B cell (primary cell): Measurements from ENCODE around the gene AHRR. TPM values are rescaled to one million over a fixed set of nuclear protein-coding genes. Genes with fewer than 3 reads are reported as not detected.

Experiments
- ATAC-seq: fragments of 200-7000 bp; cut with Tn5 transposase; one replicate; pipeline ENCODE4 v1.10.0; 2021; ENCODE audit warnings: low read depth, mild to moderate bottlenecking, moderate number of reproducible peaks, moderate library complexity
- CTCF ChIA-PET: fragments of 350-600 bp; sonication (Branson Sonifier 250); formaldehyde crosslinking; loops from one replicate; lab custom pipeline; 2021; ENCODE audit warnings: antibody characterized with exemption, inconsistent platforms; lab: Charles Lee
- POLR2A ChIA-PET: fragments of 350-600 bp; sonication (Branson Sonifier 250); formaldehyde crosslinking; loops from one replicate; lab custom pipeline; 2021; ENCODE audit warnings: antibody characterized with exemption; lab: Charles Lee
- DNase-seq: peaks from one replicate; pipeline ENCODE4 v3.0.0; 2013
- H2AFZ ChIP-seq: 2 replicates; pipeline ENCODE4 v1.6.1; 2012; ENCODE audit warnings: mild to moderate bottlenecking, low read depth, low read length; ENCODE audit not compliant: insufficient read depth, poor library complexity, severe bottlenecking
- H3K27ac ChIP-seq, 2 donors: 1 replicate in 1 of 2; 2 replicates in 1 of 2; pipeline ENCODE4 v1.5.1; 2012 to 2013; ENCODE audit warnings: low read length in 2 of 2, mild to moderate bottlenecking in 2 of 2, moderate library complexity in 1 of 2
- H3K27me3 ChIP-seq, 4 experiments: fragments of 200-600 bp in 1 of 4; sonication (generic) in 1 of 4; replicated peaks in 1 of 4; 1 replicate in 2 of 4; 2 replicates in 2 of 4; pipeline versions ENCODE4 v1.6.1 to v1.7.0; 2013 to 2016; ENCODE audit warnings: low read length in 3 of 4, mild to moderate bottlenecking in 2 of 4, mixed read lengths in 1 of 4, moderate library complexity in 1 of 4; ENCODE audit not compliant: insufficient read depth in 4 of 4, control insufficient read depth in 3 of 4; ENCODE audit errors: control extremely low read depth in 1 of 4
- H3K36me3 ChIP-seq, 2 experiments: replicated peaks in 1 of 2; 1 replicate in 1 of 2; 2 replicates in 1 of 2; pipeline versions ENCODE4 v1.6.1 to v1.7.1; 2013; ENCODE audit warnings: low read length in 1 of 2; ENCODE audit not compliant: insufficient read depth in 2 of 2, control insufficient read depth in 1 of 2; ENCODE audit errors: control extremely low read depth in 1 of 2, extremely low read depth in 1 of 2
- H3K4me1 ChIP-seq, 2 donors: fragments of 200-600 bp in 1 of 2; sonication (generic) in 1 of 2; 1 replicate in 1 of 2; 2 replicates in 1 of 2; pipeline versions ENCODE4 v1.5.1 to v1.6.1; 2013 to 2017; ENCODE audit warnings: low read length in 2 of 2; ENCODE audit not compliant: control insufficient read depth in 2 of 2, insufficient read depth in 2 of 2
- H3K4me2 ChIP-seq: replicated peaks from 2 replicates; pipeline ENCODE3; 2012; ENCODE audit warnings: mild to moderate bottlenecking, low read depth, low read length; ENCODE audit not compliant: poor library complexity, severe bottlenecking
- H3K4me3 ChIP-seq, 5 experiments: fragments of 200-600 bp in 1 of 5; sonication (generic) in 1 of 5; 1 replicate in 3 of 5; 2 replicates in 2 of 5; pipeline versions ENCODE4 v1.5.1 to v1.7.0; 2011 to 2016; ENCODE audit warnings: low read length in 4 of 5, mild to moderate bottlenecking in 4 of 5, low read depth in 2 of 5, control low read depth in 1 of 5, moderate library complexity in 1 of 5; ENCODE audit not compliant: insufficient read depth in 1 of 5; ENCODE audit errors: control extremely low read depth in 1 of 5, extremely low read depth in 1 of 5
- H3K79me2 ChIP-seq: fragments of 200-600 bp; sonication (generic); one replicate; pipeline ENCODE4 v1.6.0; 2016; ENCODE audit warnings: low read length; ENCODE audit not compliant: control insufficient read depth, insufficient read depth
- H3K9ac ChIP-seq: fragments of 200-600 bp; sonication (generic); 2 replicates; pipeline ENCODE4 v1.6.1; 2017; ENCODE audit warnings: mild to moderate bottlenecking, low read length, moderate library complexity
- H3K9me3 ChIP-seq, 3 donors: one replicate each; pipeline versions ENCODE4 v1.6.1 to v1.7.1; 2013; ENCODE audit warnings: low read length in 2 of 3; ENCODE audit not compliant: control insufficient read depth in 2 of 3, insufficient read depth in 1 of 3; ENCODE audit errors: control extremely low read depth in 1 of 3
- H4K20me1 ChIP-seq: 2 replicates; pipeline ENCODE4 v1.6.0; 2012; ENCODE audit warnings: mild to moderate bottlenecking, low read length; ENCODE audit not compliant: insufficient read depth, control insufficient read depth, poor library complexity, severe bottlenecking
- H3K27ac Mint-ChIP-seq: one replicate; pipeline ENCODE4 v1.8.0; 2021; ENCODE audit warnings: mixed read lengths
- H3K27me3 Mint-ChIP-seq: one replicate; pipeline ENCODE4 v1.8.0; 2021; ENCODE audit warnings: mixed read lengths
- H3K4me1 Mint-ChIP-seq: one replicate; pipeline ENCODE4 v1.8.0; 2021; ENCODE audit warnings: mixed read lengths
- H3K4me3 Mint-ChIP-seq: one replicate; pipeline ENCODE4 v1.8.0; 2021; ENCODE audit warnings: mixed read lengths
- H3K9me3 Mint-ChIP-seq: one replicate; pipeline ENCODE4 v1.8.0; 2022; ENCODE audit warnings: mixed read lengths; ENCODE audit not compliant: insufficient read depth
- EZH2 ChIP-seq: IDR thresholded peaks from 2 replicates; pipeline ENCODE4 v1.6.1; 2012; ENCODE audit warnings: borderline replicate concordance, low read depth, mild to moderate bottlenecking, moderate library complexity, low read length; ENCODE audit not compliant: insufficient read depth, poor library complexity, severe bottlenecking
- WGBS: methylation state at CpG from one replicate; pipeline ENCODE4 v1.1.5; 2013; ENCODE audit warnings: missing lambda C conversion rate; ENCODE audit not compliant: insufficient coverage; 5-methylcytosine and 5-hydroxymethylcytosine counted together
- intact Hi-C: fragments of 100-400 bp; cut with micrococcal nuclease; formaldehyde crosslinking; loops from one replicate; pipeline ENCODE4 v1.10.0; 2022
- polyA plus RNA-seq: library from polyadenylated mRNA; depleted of rRNA; stranded (reverse); fragments of >200 nt; gene quantifications from 2 replicates; pipeline ENCODE4 v1.2.3, GENCODE V29; 2012
- total RNA-seq, 2 donors: library from RNA; stranded (reverse); fragments of 120-200 nt in 1 of 2; gene quantifications; 1 replicate in 1 of 2; 2 replicates in 1 of 2; pipeline versions ENCODE4 v1.2.3 to v1.2.4, GENCODE V29; 2013 to 2022
- TF ChIP-seq, protein P1 (sequence below): fragments of 200-600 bp; IDR thresholded peaks from one replicate; pipeline ENCODE4 v1.8.0; 2022; ENCODE audit warnings: antibody characterized with exemption, mild to moderate bottlenecking

The AHRR gene
- total and polyA plus RNA-seq, 2 donors (not counting 1 experiment from before 2014, with no cell fraction given), result 0.13 to 1.7 TPM

DNA sequence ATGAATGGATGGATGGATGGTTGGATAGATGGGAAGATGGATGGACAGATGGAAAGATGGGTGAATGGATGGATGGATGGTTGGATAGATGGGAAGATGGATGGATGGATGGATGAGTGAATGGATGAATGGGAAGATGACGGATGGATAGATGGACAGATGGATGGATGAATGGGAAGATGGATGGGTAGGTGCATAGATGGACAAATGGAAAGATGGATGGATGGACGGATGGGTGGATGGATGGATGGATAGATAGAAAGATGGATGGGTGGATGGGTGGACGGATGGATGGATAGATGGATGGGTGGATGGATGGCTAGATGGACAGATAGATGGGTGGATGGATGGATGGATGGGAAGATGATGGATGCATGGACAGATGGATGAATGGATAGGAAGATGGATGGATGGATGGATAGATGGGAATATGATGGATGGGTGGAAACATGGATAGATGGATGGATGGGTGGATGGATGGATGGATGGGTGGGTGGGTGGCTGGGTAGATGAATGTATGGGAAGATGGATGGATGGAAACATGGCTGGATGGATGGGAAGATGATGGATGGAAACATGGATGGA, 105.0 kb downstream of the AHRR start:
- peaks cover 0 to 3% (median 0%) of the 10 kb centered on the region in 3 donors for H3K9me3 ChIP-seq
- H3K9me3 Mint-ChIP-seq, result no peaks in the 10 kb centered on the region
- ChIA-PET POLR2A (no interaction called here), CTCF (interaction anchor here (1.0 to 5.1 kb wide), 4 partner anchors 109 to 239 kb away, joined by 3 to 41 read pairs (median 16); partner anchors contain the start of gene LRRC14B)
- DNase-seq (no peak), ATAC-seq (no peak)
- H4K20me1 ChIP-seq, result no peaks in the 10 kb centered on the region
- intact Hi-C loops, result no loop called here
- H3K4me3 ChIP-seq, result no peak overlapping the region
- H3K4me1 ChIP-seq, result peaks cover 5 to 12% of the 10 kb centered on the region in 2 donors
- no peaks in the 10 kb centered on the region for H3K36me3 ChIP-seq
- H3K79me2 ChIP-seq, result no peaks in the 10 kb centered on the region
- H3K27ac Mint-ChIP-seq, result no peak overlapping the region
- H3K27me3 Mint-ChIP-seq, result peaks cover 4% of the 10 kb centered on the region
- H3K9ac ChIP-seq, result no peak overlapping the region
- TF ChIP-seq EZH2, result no peak
- TF ChIP-seq, protein P1, sequence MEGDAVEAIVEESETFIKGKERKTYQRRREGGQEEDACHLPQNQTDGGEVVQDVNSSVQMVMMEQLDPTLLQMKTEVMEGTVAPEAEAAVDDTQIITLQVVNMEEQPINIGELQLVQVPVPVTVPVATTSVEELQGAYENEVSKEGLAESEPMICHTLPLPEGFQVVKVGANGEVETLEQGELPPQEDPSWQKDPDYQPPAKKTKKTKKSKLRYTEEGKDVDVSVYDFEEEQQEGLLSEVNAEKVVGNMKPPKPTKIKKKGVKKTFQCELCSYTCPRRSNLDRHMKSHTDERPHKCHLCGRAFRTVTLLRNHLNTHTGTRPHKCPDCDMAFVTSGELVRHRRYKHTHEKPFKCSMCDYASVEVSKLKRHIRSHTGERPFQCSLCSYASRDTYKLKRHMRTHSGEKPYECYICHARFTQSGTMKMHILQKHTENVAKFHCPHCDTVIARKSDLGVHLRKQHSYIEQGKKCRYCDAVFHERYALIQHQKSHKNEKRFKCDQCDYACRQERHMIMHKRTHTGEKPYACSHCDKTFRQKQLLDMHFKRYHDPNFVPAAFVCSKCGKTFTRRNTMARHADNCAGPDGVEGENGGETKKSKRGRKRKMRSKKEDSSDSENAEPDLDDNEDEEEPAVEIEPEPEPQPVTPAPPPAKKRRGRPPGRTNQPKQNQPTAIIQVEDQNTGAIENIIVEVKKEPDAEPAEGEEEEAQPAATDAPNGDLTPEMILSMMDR, result no peak
- peaks cover 0 to 3% (median 1%) of the 10 kb centered on the region in 4 experiments for H3K27me3 ChIP-seq
- no peak overlapping the region for H3K4me2 ChIP-seq
- no peak overlapping the region for H3K27ac ChIP-seq
- no peak overlapping the region for H3K4me3 Mint-ChIP-seq
- peaks cover 14% of the 10 kb centered on the region for H3K4me1 Mint-ChIP-seq
- H2AFZ ChIP-seq, result no peak overlapping the region
- 88% methylated on average over 3 of the region's 3 CpGs for WGBS

DNA sequence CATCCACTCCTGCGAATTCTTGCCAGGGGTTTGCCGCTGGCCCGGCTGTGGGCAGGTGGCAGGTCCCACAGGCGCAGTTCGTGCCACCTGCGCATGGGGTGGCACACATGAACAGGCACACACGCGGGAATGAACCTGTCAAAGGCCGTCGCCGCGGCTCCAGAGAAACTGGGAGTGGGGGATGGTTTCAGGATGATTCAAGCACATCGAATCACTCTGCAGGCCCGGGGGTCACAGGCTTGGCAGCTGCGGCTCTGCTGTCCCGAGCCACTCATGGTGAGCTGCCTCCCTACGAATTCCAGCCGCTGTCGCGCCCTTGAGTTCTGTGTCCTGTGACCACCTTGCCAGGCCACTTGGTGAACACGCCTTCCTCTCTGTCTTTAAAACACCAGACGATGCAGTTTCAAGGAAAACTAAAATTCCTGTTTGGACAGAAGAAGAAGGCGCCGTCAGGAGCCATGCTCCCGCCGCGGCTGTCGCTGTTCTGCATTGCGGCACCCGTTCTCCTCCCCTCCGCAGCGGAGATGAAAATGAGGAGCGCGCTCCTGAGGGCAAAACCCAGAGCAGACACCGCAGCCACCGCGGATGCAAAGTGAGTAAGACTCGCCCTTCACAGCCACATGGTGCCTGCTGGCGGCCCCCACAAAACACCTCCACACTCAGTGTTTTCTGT, 106.0 kb downstream of the AHRR start:
- no peak overlapping the region for H2AFZ ChIP-seq
- ATAC-seq, result no peak
- H3K9ac ChIP-seq, result no peak overlapping the region
- no peak overlapping the region for H3K4me2 ChIP-seq
- no peaks in the 10 kb centered on the region for H4K20me1 ChIP-seq
- H3K27me3 ChIP-seq, result peaks cover 0 to 3% (median 1%) of the 10 kb centered on the region in 4 experiments
- no peak overlapping the region for H3K27ac ChIP-seq
- Mint-ChIP-seq H3K9me3 (no peaks in the 10 kb centered on the region), H3K27ac (no peak overlapping the region), H3K4me1 (peaks cover 14% of the 10 kb centered on the region), H3K27me3 (peaks cover 8% of the 10 kb centered on the region), H3K4me3 (no peak overlapping the region)
- no peaks in the 10 kb centered on the region for H3K79me2 ChIP-seq
- no peak overlapping the region for H3K4me3 ChIP-seq
- H3K4me1 ChIP-seq, result peaks cover 5 to 12% of the 10 kb centered on the region in 2 donors
- ChIA-PET POLR2A (no interaction called here), CTCF (interaction anchor here (1.0 to 5.1 kb wide), 3 partner anchors 19 to 239 kb away, joined by 3 to 41 read pairs (median 5); no protein-coding TSS in a partner anchor)
- intact Hi-C loops, result no loop called here
- DNase-seq, result no peak
- 97% methylated on average over 38 of the region's 39 CpGs for WGBS
- no peaks in the 10 kb centered on the region for H3K36me3 ChIP-seq
- peaks cover 0 to 3% (median 0%) of the 10 kb centered on the region in 3 donors for H3K9me3 ChIP-seq
- no peak for TF ChIP-seq EZH2
